Natural killer cell (primary cell): ENCODE results near the gene ZNF783. TPM values are rescaled to one million over a fixed set of nuclear protein-coding genes. Genes with fewer than 3 reads are reported as not detected.
A peak's percentile ranks its signal among the peaks of the same experiment; 100 is the strongest.

ENCODE experiments used
- ATAC-seq, 3 donors: fragments of 150-1000 bp in 2 of 3; fragments of 200-7000 bp in 1 of 3; cut with Tn5 transposase; 1 replicate in 1 of 3; 2 replicates in 2 of 3; pipeline ENCODE4 v1.10.0; 2021; ENCODE audit warnings: mild to moderate bottlenecking in 2 of 3, moderate library complexity in 2 of 3
- DNase-seq, 2 donors: peaks; one replicate each; pipeline versions ENCODE4 v3.0.0 to v3.0.0-alpha.2; 2013 to 2021; ENCODE audit warnings: mixed read lengths in 1 of 2
- H3K27ac ChIP-seq: one replicate; pipeline ENCODE4 v1.5.1; 2013; ENCODE audit warnings: mild to moderate bottlenecking, low read length
- H3K27me3 ChIP-seq: one replicate; pipeline ENCODE4 v1.6.1; 2013; ENCODE audit warnings: low read length; ENCODE audit not compliant: control insufficient read depth, insufficient read depth
- H3K36me3 ChIP-seq: one replicate; pipeline ENCODE4 v1.6.1; 2013; ENCODE audit warnings: low read length; ENCODE audit not compliant: control insufficient read depth, insufficient read depth
- H3K4me1 ChIP-seq: one replicate; pipeline ENCODE4 v1.6.1; 2013; ENCODE audit warnings: low read length; ENCODE audit not compliant: control insufficient read depth, insufficient read depth
- H3K4me3 ChIP-seq: one replicate; pipeline ENCODE4 v1.5.1; 2013; ENCODE audit warnings: low read length
- H3K9me3 ChIP-seq: one replicate; pipeline ENCODE4 v1.6.1; 2013; ENCODE audit warnings: low read length; ENCODE audit not compliant: control insufficient read depth, insufficient read depth
- H3K27ac Mint-ChIP-seq, 2 donors: one replicate each; pipeline ENCODE4 v1.8.0; 2022; ENCODE audit warnings: mild to moderate bottlenecking in 2 of 2, mixed read lengths in 2 of 2, moderate library complexity in 1 of 2
- H3K27me3 Mint-ChIP-seq, 2 donors: one replicate each; pipeline ENCODE4 v1.8.0; 2022; ENCODE audit warnings: low read depth in 2 of 2, mixed read lengths in 2 of 2
- H3K36me3 Mint-ChIP-seq: one replicate; pipeline ENCODE4 v1.8.0; 2022; ENCODE audit warnings: mixed read lengths
- H3K4me1 Mint-ChIP-seq, 2 donors: one replicate each; pipeline ENCODE4 v1.8.0; 2022; ENCODE audit warnings: mixed read lengths in 2 of 2
- H3K4me3 Mint-ChIP-seq: one replicate; pipeline ENCODE4 v1.8.0; 2022; ENCODE audit warnings: mild to moderate bottlenecking, moderate library complexity, mixed read lengths
- H3K9me3 Mint-ChIP-seq, 2 donors: one replicate each; pipeline ENCODE4 v1.8.0; 2022; ENCODE audit warnings: mixed read lengths in 2 of 2
- CTCF ChIP-seq: fragments of 200-600 bp; IDR thresholded peaks from one replicate; pipeline ENCODE4 v1.8.0; 2022; ENCODE audit warnings: antibody characterized with exemption
- WGBS: methylation state at CpG from one replicate; pipeline ENCODE4 v1.1.7; 2013; ENCODE audit warnings: missing lambda C conversion rate; ENCODE audit not compliant: insufficient coverage; 5-methylcytosine and 5-hydroxymethylcytosine counted together
- intact Hi-C: fragments of 100-400 bp; cut with micrococcal nuclease; formaldehyde crosslinking; loops from one replicate; pipeline ENCODE4 v1.14.2; 2022
- total RNA-seq, 4 donors: library from RNA; stranded (reverse); fragments of 120-200 nt in 1 of 4; gene quantifications; one replicate each; pipeline versions ENCODE4 v1.2.3 to v1.2.4, GENCODE V29; 2013 to 2022

The ZNF783 gene
- total RNA-seq, 3 donors from 2014 or later (not counting 1 experiment from before 2014, with no cell fraction given): 24.0 to 29.8 (median 28.3) TPM

- Mint-ChIP-seq H3K27ac (no peak overlapping the region), H3K36me3 (no peaks in the 10 kb centered on the region), H3K4me1 (peaks cover 0 to 6% of the 10 kb centered on the region in 2 donors), H3K27me3 (peaks cover 4 to 23% of the 10 kb centered on the region in 2 donors), H3K4me3 (no peak overlapping the region), H3K9me3 (no peaks in the 10 kb centered on the region)
- no peak overlapping the region for H3K4me3 ChIP-seq
- peak; percentile 40 to 69 (median 47) for ATAC-seq
- intact Hi-C loops: loop anchor here (2.0 kb wide), 1 partner anchor 187 kb away; the partner anchor contains the start of gene ZNF746
- no peak overlapping the region for H3K27ac ChIP-seq
- no peaks in the 10 kb centered on the region for H3K9me3 ChIP-seq
- 100% methylated on average over 2 of the region's 3 CpGs for WGBS
- no peaks in the 10 kb centered on the region for H3K27me3 ChIP-seq
- peak; percentile 25 for TF ChIP-seq CTCF
- no peaks in the 10 kb centered on the region for H3K4me1 ChIP-seq
- no peaks in the 10 kb centered on the region for H3K36me3 ChIP-seq
- DNase-seq: peak in 1 of 2 donors; percentile 54
These were observed 48.3 kb downstream of the ZNF783 start for GRCh38 chr7:149310113-149310836.

- Mint-ChIP-seq H3K27me3 (peaks cover 5 to 23% of the 10 kb centered on the region in 2 donors), H3K4me3 (no peak overlapping the region), H3K36me3 (no peaks in the 10 kb centered on the region), H3K27ac (no peak overlapping the region), H3K9me3 (no peaks in the 10 kb centered on the region), H3K4me1 (peaks cover 0 to 6% of the 10 kb centered on the region in 2 donors)
- H3K27ac ChIP-seq: no peak overlapping the region
- intact Hi-C loops: loop anchor here (2.0 kb wide), 1 partner anchor 186 kb away; the partner anchor contains the start of gene ZNF746
- WGBS: 91% methylated on average over 3 of the region's 4 CpGs
- H3K4me1 ChIP-seq: no peaks in the 10 kb centered on the region
- no peaks in the 10 kb centered on the region for H3K36me3 ChIP-seq
- ATAC-seq (no peak), DNase-seq (no peak)
- no peaks in the 10 kb centered on the region for H3K27me3 ChIP-seq
- no peaks in the 10 kb centered on the region for H3K9me3 ChIP-seq
- TF ChIP-seq CTCF: no peak
- H3K4me3 ChIP-seq: no peak overlapping the region
These were observed 49.1 kb downstream of the ZNF783 start for GRCh38 chr7:149310990-149311573.

- TF ChIP-seq CTCF: no peak
- H3K27me3 ChIP-seq: peaks cover 2% of the 10 kb centered on the region
- no peaks in the 10 kb centered on the region for H3K4me1 ChIP-seq
- intact Hi-C loops: no loop called here
- ATAC-seq: no peak
- H3K27me3 Mint-ChIP-seq: peaks cover 14 to 37% of the 10 kb centered on the region in 2 donors
- no peaks in the 10 kb centered on the region for H3K36me3 Mint-ChIP-seq
- H3K9me3 ChIP-seq: no peaks in the 10 kb centered on the region
- no peaks in the 10 kb centered on the region for H3K9me3 Mint-ChIP-seq
- no peak overlapping the region for H3K27ac ChIP-seq
- peaks cover 0 to 6% of the 10 kb centered on the region in 2 donors for H3K4me1 Mint-ChIP-seq
- no peak for DNase-seq
- H3K27ac Mint-ChIP-seq: no peak overlapping the region
- no peaks in the 10 kb centered on the region for H3K36me3 ChIP-seq
- no peak overlapping the region for H3K4me3 ChIP-seq
- 93% methylated on average over 2 of the region's 2 CpGs for WGBS
- H3K4me3 Mint-ChIP-seq: no peak overlapping the region
These were observed 52.0 kb downstream of the ZNF783 start for GRCh38 chr7:149313981-149314380.
